Nephron progenitor cell (in vitro differentiated cells): ENCODE measurements around the gene MAGI2.

Source experiments
- DNase-seq: peaks from one replicate; pipeline ENCODE4 v3.0.0; 2021
- H3K27ac Mint-ChIP-seq: 2 replicates; pipeline ENCODE4 v1.8.0; 2021; ENCODE audit warnings: mild to moderate bottlenecking, moderate library complexity, mixed read lengths
- H3K27me3 Mint-ChIP-seq: 2 replicates; pipeline ENCODE4 v1.8.0; 2021; ENCODE audit warnings: mild to moderate bottlenecking, low read depth, mixed read lengths; ENCODE audit not compliant: poor library complexity
- H3K36me3 Mint-ChIP-seq: 2 replicates; pipeline ENCODE4 v1.8.0; 2021; ENCODE audit warnings: low read depth, mixed read lengths
- H3K4me1 Mint-ChIP-seq: 2 replicates; pipeline ENCODE4 v1.8.0; 2021; ENCODE audit warnings: mixed read lengths
- H3K4me3 Mint-ChIP-seq: 2 replicates; pipeline ENCODE4 v1.8.0; 2021; ENCODE audit warnings: mild to moderate bottlenecking, moderate library complexity, mixed read lengths
- H3K9me3 Mint-ChIP-seq: 2 replicates; pipeline ENCODE4 v1.8.0; 2021; ENCODE audit warnings: mild to moderate bottlenecking, moderate library complexity, mixed read lengths
- TF ChIP-seq, protein P1 (sequence below): fragments of 200-600 bp; sonication (generic); IDR thresholded peaks from 2 replicates; pipeline ENCODE4 v1.5.0; 2021; ENCODE audit warnings: antibody characterized with exemption

Gene MAGI2

DNA sequence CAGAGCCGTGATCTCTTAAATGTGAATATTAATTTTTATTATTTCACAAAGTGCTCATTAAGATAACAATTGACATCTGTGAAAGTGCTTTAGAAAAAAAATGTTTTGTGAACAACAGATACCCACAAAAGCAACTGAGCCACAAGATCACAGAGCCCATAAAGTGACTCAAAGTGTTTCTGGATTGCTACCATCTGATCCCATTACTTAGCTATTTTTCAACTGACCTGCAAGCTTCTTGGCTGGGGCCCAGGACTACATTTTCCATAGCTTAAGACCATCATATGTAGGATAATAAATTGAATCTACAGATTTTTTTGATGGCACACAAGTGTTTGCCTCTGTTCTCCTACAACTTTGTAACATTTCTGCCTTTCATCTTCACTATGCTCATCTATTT, 980.4 kb downstream of the MAGI2 start:
- Mint-ChIP-seq H3K36me3 (no peaks in the 10 kb centered on the region), H3K4me3 (no peak overlapping the region), H3K27me3 (no peaks in the 10 kb centered on the region), H3K9me3 (no peaks in the 10 kb centered on the region), H3K27ac (no peak overlapping the region), H3K4me1 (peaks cover 24% of the 10 kb centered on the region)
- DNase-seq = no peak
- TF ChIP-seq, protein P1, sequence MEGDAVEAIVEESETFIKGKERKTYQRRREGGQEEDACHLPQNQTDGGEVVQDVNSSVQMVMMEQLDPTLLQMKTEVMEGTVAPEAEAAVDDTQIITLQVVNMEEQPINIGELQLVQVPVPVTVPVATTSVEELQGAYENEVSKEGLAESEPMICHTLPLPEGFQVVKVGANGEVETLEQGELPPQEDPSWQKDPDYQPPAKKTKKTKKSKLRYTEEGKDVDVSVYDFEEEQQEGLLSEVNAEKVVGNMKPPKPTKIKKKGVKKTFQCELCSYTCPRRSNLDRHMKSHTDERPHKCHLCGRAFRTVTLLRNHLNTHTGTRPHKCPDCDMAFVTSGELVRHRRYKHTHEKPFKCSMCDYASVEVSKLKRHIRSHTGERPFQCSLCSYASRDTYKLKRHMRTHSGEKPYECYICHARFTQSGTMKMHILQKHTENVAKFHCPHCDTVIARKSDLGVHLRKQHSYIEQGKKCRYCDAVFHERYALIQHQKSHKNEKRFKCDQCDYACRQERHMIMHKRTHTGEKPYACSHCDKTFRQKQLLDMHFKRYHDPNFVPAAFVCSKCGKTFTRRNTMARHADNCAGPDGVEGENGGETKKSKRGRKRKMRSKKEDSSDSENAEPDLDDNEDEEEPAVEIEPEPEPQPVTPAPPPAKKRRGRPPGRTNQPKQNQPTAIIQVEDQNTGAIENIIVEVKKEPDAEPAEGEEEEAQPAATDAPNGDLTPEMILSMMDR = no peak

DNA sequence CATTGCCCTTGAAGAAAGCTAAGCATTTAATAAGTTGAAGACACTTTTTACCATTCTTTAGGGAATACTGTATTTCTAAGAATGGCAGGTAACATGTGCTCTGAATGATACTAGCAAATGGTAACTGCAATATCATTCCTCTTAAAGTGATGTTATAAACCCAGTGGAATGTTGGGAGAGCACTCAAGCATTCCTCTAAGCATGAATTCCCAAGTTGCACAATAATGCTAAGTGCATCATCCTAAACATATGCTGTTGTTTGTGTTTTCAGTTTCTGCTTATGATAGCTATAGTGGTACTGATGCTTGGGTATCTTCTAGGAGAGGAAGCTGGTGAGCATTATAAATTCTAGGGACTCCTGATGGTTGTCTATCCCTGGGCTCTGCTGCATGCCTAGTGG, 980.9 kb downstream of the MAGI2 start:
- Mint-ChIP-seq H3K9me3 (no peaks in the 10 kb centered on the region), H3K36me3 (no peaks in the 10 kb centered on the region), H3K4me1 (peaks cover 24% of the 10 kb centered on the region), H3K27ac (no peak overlapping the region), H3K27me3 (no peaks in the 10 kb centered on the region), H3K4me3 (no peak overlapping the region)
- no peak for DNase-seq
- TF ChIP-seq, protein P1 = no peak

DNA sequence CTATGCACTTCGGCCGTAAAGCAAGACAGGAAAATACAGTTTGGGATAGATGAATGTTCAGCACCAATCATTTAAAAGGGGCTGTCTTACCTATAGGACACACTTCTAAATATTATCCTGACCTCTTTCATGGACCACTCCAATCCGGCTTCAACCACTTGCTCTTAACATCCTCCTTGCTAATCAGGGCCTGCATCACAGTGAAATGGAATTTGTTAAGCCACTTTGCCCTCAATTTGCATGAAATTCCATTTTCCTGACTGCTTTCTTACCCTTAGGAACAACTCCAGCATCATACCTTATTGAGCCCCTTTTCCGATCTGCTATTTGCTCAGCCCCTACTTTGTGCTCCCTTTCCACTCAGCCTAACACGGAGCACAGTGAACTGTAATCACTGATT, 987.6 kb downstream of the MAGI2 start:
- H3K27ac Mint-ChIP-seq = peak overlapping the region; percentile 8
- DNase-seq = no peak
- no peaks in the 10 kb centered on the region for H3K9me3 Mint-ChIP-seq
- no peak overlapping the region for H3K4me3 Mint-ChIP-seq
- H3K27me3 Mint-ChIP-seq = peaks cover 4% of the 10 kb centered on the region
- no peaks in the 10 kb centered on the region for H3K36me3 Mint-ChIP-seq
- TF ChIP-seq, protein P1 = no peak
- peaks cover 5% of the 10 kb centered on the region for H3K4me1 Mint-ChIP-seq

DNA sequence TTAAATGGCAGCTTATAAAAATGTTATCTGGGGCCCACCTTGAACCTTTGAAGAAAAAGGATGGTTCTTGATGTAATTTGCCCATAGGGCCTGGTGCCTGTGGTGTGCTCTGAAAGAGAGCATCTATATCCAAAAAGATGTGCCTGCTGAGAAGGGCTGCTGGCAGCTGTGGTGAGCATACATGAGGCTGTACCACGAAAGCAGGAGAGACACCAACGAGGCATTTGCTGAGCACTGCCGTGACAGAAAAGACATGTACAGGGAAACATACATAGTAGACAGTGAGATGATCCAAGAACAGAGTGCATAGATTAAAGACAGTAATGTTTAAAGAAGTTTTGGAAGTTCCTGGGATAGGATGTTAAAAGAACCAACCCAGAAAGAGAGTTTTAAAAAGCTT, 990.4 kb downstream of the MAGI2 start:
- TF ChIP-seq, protein P1 = no peak
- DNase-seq = no peak
- Mint-ChIP-seq H3K4me3 (no peak overlapping the region), H3K36me3 (no peaks in the 10 kb centered on the region), H3K4me1 (no peaks in the 10 kb centered on the region), H3K27me3 (peaks cover 4% of the 10 kb centered on the region), H3K9me3 (no peaks in the 10 kb centered on the region), H3K27ac (no peak overlapping the region)

DNA sequence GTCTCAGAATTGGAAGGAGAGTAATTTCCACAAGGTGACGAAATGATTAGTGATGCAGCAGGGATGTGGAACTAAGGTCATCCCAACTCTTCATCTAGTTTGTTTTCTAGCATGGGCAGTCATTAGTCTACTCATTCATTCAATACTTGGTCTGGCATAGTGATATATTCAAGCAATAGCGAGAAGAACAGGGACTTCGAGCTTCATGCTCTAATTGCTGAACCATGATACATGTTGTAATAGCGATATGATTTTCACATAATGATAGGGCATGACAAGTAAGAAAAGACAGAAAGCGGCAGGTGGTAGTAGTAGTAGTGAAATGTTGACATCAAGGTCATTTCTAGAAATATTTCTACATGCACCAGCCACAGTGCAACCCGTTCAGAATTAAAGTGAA, 1002.8 kb downstream of the MAGI2 start:
- no peak overlapping the region for H3K4me3 Mint-ChIP-seq
- H3K27me3 Mint-ChIP-seq = peaks cover 3% of the 10 kb centered on the region
- no peak for DNase-seq
- TF ChIP-seq, protein P1 = no peak
- no peaks in the 10 kb centered on the region for H3K9me3 Mint-ChIP-seq
- H3K4me1 Mint-ChIP-seq = no peaks in the 10 kb centered on the region
- H3K36me3 Mint-ChIP-seq = no peaks in the 10 kb centered on the region
- no peak overlapping the region for H3K27ac Mint-ChIP-seq

DNA sequence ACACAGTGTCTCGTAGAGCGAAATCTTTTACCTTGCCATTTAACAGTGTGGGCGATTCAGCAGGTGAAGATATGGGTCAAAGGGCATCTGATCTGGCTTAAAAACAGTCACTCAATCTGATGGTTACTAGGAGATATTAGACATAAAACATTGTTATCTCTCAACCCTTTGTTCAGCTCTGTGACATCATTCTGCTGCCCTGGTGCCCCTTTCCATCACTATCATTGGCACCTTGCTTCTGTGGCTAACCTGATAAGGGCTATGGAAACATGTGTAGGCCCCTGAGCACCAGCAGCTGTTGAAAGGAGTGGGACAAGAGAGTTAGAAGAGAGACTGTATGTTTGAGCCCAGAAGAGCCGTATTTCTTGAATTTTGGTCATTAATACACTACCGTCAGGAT, 1004.6 kb downstream of the MAGI2 start:
- Mint-ChIP-seq H3K27ac (no peak overlapping the region), H3K36me3 (no peaks in the 10 kb centered on the region), H3K4me3 (no peak overlapping the region), H3K4me1 (peaks cover 4% of the 10 kb centered on the region), H3K9me3 (no peaks in the 10 kb centered on the region), H3K27me3 (peaks cover 3% of the 10 kb centered on the region)
- DNase-seq = no peak
- TF ChIP-seq, protein P1 = no peak
